LNCAP (cell line): ENCODE measurements around the gene RABGAP1L.

ENCODE experiments used
- TF ChIP-seq, protein P1 (sequence below): fragments of 450-650 bp; IDR thresholded peaks from 2 replicates; pipeline ENCODE4 v1.5.1; 2017; ENCODE audit warnings: mild to moderate bottlenecking

The RABGAP1L gene

DNA sequence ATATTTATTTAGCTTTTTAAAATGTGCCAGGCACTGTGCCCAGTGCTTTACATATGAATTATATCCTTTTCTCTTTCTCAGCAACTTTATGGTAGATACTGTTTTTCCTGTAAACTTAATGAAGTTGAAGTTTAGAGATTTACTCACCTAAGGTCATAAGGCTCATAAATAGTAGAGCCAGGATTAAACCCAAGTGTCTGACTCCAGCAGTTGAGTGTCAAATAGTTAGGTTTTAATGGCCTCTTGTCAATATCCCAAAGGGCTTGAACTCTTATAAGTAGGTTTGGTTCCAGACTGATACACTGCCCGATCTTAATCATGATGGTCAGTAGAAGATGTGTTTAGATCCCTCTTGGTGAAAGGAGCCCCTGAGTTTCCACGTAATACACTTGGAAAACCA lies 37.8 kb downstream of the RABGAP1L start:
- TF ChIP-seq, protein P1, sequence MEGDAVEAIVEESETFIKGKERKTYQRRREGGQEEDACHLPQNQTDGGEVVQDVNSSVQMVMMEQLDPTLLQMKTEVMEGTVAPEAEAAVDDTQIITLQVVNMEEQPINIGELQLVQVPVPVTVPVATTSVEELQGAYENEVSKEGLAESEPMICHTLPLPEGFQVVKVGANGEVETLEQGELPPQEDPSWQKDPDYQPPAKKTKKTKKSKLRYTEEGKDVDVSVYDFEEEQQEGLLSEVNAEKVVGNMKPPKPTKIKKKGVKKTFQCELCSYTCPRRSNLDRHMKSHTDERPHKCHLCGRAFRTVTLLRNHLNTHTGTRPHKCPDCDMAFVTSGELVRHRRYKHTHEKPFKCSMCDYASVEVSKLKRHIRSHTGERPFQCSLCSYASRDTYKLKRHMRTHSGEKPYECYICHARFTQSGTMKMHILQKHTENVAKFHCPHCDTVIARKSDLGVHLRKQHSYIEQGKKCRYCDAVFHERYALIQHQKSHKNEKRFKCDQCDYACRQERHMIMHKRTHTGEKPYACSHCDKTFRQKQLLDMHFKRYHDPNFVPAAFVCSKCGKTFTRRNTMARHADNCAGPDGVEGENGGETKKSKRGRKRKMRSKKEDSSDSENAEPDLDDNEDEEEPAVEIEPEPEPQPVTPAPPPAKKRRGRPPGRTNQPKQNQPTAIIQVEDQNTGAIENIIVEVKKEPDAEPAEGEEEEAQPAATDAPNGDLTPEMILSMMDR = no peak

DNA sequence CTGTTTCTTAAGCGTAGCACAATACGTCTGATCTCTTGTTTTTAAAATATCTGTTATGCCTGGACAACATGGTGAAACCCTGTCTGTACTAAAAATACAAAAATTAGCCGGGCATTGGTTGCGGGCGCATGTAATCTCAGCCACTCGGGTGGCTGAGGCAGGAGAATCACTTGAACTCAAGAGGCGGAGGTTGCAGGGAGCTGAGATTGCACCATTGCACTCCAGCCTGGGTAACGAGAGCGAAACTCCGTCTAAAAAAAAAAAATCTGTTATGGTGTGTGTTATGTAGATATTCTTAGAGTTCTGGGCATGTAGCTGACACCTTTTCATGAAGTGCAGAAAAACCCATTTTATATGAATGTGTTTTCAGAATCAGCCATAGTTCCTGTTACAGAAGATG lies 38.2 kb downstream of the RABGAP1L start:
- TF ChIP-seq, protein P1 = no peak

DNA sequence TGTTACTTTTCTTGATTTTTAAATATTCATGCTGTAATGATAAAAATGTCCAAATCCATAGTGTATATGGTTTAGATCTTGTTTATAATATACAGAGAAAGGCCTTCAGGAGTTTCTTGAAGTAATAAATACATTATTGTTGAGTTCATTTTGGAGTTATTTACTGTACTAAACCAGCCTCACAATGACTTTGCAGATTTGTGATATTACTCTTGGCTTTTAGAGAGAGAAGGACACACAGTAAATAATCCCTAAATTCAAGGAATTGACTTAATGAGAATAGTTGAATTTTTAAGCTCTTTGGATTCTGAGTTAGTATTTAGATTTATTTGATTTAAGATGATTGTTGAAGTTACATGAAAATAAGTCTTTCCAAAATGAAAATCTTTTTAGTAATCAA lies 38.9 kb downstream of the RABGAP1L start:
- TF ChIP-seq, protein P1 = no peak

DNA sequence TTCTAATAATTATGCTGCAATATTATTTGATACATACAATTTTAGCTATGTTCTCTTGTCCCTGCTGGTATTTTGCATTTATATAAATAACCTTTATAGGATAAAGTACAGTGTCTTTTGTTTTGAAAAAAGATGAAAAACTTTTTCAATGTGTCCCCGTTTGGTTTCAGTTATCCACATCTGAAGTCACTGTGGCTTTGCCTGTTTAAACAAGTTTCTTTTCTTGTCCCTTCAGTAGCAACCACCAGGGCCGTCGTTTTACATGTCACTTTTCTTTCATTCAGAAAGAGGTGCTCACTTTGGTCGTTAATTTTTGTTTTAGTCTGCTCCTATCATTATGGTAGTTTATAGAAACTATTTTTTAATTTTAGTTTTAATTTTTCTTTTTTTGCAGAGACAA lies 41.4 kb downstream of the RABGAP1L start:
- TF ChIP-seq, protein P1 = no peak

DNA sequence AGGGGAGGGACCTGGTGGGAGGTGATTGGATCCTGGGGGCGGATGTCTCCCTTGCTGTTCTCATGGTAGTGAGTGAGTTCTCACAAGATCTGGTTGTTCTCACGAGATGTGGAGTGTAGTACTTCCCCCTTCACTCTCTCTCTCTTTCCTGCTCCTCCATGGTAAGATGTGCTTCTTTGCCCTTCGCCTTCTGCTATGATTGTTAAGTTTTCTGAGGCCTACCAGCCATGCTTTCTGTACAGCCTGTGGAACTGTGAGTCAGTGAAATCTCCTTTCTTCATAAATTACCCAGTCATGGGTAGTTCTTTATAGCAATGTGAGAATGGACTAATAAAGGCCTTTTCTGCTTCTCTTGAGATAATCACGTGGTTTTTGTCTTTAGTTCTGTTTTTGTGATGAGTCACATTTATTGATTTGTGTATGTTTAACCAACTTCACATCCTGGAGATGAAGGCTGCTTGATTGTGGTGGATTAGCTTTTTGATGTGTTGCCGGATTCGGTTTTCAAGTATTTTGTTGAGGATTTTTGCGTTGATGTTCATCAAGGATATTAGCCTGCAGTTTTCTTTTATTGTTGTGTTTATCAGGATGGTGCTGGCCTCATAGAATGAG lies 45.5 kb downstream of the RABGAP1L start:
- TF ChIP-seq, protein P1 = no peak

DNA sequence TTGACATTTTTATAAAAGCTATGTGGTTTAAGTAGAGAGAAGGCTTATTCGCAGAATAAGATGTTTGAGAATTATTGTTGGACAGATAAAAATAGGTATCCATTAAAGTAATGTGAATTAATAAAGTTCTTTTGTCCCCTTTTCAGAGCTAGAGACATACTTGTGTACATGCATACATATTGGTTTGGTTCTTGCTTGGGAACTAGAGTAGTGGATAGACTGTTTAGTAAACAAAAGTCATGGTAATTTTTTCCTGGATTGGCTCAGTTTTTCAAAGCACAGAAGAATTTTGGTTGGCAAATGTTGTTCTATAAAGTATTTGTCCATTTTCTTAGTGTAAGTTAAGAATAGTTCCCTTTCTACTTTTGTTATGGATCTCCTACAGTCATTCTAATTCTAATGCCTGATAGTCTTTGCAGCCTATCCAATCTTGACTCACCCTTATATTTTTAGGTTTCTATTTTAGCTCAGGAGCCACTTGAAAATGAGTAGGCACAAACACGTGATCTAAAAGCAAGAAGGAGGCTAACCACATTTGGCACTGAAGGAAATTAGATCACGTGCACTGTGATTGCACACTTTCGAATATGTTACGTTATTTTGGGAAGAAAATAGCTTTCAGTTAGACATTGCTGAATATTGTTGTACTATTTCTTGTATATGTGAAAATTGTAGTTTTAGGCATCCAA lies 47.0 kb downstream of the RABGAP1L start:
- TF ChIP-seq, protein P1 = no peak

DNA sequence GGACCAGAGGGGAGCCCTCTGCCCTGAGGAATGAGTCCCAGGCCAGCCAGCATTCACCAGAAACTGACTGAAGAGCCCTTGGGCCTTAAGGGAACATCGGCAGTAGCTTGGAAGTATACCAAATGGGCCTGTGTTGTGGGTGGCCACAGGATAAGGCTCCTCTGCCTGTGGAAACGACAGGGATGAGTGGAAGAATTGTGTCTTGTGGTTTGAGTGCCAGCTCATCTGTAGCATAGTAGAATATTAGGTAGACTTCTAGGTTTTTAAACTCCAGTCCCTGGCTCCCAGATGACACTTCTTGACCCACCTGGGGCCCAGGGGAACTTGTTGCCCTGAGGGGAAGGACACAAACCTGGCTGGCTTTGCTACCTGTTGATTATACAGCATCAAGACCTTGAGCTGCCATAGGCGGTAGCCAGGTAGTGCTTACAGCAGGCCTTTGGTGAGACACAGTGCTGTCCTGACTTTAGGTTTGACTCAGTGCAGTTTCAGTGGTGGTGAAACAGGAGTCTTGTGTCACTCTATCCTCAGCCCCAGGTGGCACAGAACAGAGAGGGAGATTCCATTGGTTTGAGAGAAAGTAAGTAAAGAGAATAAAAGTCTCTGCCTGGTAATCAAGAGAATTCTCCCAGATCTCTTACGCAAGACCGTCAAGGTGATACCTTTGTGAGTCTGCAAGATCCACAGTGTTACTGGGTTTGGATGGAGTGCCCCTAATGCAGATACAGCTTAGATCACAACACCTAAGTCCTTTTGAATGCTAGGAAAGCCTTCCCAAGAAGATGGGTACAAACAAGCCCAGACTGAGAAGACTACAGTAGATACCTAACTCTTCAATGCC lies 50.2 kb downstream of the RABGAP1L start:
- TF ChIP-seq, protein P1 = no peak
